HG02678 (cell line): ENCODE measurements around the gene GPR78.

ENCODE experiments used
- ATAC-seq: cut with Tn5 transposase; IDR thresholded peaks from one replicate; pipeline ENCODE4 v1.9.1; 2021; ENCODE audit warnings: mild to moderate bottlenecking, moderate library complexity; ENCODE audit not compliant: unreplicated experiment

GPR78 gene

DNA sequence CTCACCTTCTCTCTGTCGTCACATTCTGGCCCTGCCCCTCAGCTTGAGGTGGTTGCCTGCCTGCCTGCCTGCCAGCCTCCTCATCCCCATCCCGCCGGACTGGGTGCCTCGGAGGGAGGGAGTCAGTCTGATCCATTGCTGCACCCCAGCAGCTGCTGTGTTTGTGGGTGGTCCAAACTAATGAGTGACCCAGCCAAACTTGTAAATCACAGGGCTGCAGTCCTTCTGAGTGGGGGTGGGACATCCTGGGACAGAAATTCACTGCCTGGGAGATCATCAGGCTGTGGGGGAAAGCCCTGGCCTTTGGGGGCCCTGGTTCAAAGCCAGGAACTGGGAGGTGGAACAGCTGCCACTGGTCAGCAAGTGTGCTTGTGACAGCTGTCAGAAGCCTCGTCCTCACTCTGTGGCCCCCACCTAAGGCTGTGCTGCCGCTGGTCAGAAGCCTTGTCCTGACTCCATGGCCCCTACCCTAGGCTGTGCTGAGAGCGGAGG, 5.6 kb downstream of the GPR78 start:
- no peak for ATAC-seq

DNA sequence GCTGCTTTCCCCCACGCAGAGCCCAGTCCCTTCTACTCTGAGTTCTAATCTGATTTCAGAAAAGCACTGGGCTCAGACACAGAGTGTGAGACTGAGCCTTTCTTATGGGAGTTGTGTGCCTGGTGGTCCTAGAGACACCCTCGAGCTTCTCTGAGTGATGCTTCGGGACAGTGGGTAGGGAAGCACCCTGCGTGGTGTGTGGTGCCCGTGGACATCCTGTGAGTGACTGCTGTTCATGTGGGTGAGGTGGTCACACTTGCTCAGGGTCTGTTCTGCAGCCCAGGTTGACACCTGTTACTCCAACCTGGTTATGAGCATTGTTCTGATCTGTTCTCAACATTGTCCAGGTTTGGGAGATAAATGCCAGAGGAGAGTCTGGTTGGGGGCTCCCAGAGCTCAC, 6.1 kb downstream of the GPR78 start:
- ATAC-seq: no peak

DNA sequence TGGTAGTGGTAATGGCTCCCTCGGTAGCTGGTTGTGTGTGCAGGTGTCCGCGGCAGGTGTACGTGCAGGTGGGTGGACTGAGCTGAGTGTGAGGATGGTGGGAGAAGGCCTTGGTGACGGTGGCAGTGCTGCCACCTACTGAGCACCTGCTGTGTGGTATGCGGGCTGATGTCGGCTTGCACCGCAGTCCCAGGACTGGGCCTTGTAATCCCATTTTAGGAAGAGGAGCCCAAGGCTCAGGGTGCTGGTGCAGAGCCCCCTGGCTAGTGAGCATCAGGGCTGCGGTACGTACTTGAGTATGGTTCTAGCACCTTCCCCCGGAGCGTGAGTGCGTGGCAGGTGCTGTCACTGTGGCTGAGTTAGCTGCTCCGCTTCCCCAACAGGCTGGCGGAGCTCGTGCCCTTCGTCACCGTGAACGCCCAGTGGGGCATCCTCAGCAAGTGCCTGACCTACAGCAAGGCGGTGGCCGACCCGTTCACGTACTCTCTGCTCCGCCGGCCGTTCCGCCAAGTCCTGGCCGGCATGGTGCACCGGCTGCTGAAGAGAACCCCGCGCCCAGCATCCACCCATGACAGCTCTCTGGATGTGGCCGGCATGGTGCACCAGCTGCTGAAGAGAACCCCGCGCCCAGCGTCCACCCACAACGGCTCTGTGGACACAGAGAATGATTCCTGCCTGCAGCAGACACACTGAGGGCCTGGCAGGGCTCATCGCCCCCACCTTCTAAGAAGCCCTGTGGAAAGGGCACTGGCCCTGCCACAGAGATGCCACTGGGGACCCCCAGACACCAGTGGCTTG, 6.7 kb downstream of the GPR78 start:
- no peak for ATAC-seq

DNA sequence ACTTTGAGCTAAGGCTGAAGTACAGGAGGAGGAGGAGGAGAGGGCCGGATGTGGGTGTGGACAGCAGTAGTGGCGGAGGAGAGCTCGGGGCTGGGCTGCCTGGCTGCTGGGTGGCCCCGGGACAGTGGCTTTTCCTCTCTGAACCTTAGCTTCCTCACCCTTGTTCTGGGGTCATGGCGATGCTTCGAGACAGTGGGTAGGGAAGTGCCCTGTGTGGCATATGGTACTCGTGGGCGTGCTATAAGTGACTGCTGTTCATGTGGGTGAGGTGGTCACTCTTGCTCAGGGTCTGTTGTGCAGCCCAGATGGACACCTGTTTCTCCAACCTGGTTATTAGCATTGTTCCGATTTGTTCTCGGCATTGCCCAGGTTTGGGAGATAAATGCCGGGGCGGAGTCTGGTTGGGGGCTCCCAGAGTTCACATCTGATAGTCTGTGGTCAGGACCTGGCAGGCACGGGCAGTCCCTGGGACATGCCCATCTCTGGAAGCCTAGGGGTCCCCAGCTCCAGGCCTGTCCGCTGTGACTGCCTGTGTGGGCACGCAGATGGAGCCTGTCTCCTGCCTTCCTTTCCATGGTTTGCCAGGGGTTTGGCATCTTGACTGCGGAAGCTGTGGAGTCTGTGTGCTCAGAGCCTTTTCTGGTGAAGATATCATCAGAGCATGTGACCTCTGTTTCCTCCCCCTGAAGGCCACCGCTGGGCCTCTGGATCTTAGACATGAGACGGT, 7.4 kb downstream of the GPR78 start:
- no peak for ATAC-seq

DNA sequence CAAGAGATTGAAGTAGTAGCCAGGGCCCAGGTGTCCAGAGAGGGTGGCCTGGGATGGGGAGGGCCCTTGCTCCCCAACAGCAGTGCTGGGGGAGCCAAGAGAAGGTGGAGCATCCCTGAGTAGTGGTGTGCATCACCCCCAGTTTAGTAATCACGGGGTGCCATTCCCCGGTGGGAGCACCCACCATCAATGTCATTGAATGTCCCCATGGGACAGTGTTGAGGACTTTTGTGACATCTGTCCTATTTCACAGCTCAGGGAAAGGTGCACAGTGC, 7.9 kb downstream of the GPR78 start:
- no peak for ATAC-seq

DNA sequence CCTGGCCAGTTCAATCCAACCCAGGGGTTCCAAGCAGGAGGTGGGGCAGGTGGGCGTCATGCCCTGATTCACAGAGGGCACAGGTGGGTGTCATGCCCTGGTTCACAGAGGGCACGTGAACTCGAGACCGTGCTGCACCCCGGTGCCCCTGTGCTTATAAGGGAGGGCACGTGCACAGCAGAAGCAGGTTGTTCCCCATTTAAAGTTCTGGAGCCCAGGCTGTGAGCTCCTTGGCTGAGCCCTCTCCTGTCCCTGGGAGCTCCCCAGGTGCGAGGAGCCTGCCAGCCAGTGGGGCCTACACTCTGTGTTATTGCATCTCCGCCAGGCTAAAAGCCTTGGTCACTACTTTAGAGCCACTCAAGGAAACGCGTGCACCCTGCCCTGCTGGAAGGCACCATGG, 9.1 kb downstream of the GPR78 start:
- ATAC-seq: no peak

DNA sequence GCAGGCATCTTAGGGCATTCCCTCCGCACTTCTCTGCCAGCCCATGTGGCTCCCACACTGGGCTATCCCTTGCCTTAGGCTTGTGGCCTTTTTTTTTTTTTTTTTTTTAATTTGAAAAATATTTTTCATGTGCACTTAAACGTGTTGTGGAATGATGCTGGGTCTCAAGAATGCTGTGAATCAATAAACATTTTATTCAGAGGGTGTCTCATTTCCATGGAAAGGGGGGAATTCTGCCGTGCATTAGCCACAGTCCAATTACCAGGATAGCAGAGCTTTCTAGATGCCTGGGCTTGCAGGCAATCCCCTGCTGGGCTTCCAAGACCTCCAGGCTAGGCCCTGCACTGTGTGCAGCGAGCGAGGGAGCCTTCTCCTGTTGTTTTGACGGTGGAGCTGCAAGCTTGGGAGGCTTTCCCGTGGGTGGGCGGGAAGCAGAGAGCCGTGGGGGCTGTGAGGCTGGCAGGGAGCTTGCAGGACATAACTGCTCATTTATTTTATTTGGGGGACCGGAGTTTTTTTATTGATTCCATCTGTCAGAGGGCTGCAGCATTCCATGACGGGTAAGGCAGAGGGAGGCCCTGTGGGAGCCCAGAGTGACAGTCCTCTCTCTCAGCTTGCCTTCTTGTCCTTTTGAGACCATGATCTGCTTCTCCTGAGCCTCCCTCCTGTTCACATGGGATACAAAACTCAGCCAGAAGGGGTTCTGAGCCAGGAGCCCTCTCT, 9.8 kb downstream of the GPR78 start:
- no peak for ATAC-seq

DNA sequence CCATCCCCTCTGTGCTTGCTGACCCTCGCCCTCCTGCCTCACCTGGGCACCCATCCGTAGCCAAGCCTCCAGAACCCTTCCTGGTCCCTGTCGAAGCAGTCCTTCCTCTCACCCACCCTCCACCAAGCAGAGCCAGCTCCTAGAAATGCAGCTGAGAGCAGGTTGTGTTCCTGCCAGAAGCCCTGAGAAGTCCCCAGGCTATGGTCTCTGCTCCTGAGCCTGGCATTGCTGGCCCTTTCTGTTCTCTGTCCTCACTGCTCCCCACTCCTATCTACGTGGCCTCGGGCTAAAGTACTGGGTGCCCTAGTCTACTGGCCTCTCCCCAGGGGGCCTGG, 10.3 kb downstream of the GPR78 start:
- no peak for ATAC-seq

DNA sequence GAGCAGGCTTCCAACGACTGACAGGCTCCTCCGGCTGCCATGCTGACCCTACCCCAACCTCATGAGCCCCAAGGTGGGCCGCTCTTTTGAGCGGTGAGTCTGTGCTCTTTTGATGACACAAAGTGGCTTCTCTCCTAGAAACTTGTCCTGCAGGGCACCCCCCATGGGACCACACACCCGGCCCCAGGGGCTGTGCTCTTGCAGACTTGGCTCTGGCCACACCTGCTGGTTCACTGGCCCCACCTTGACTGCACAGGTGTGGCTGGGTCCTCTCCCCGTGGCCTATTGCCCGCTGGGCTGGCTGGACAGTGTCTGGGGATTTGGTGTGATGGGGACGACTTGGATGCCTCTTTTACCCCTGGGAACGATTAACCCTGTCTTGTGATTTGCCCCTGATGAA, 10.9 kb downstream of the GPR78 start:
- no peak for ATAC-seq

DNA sequence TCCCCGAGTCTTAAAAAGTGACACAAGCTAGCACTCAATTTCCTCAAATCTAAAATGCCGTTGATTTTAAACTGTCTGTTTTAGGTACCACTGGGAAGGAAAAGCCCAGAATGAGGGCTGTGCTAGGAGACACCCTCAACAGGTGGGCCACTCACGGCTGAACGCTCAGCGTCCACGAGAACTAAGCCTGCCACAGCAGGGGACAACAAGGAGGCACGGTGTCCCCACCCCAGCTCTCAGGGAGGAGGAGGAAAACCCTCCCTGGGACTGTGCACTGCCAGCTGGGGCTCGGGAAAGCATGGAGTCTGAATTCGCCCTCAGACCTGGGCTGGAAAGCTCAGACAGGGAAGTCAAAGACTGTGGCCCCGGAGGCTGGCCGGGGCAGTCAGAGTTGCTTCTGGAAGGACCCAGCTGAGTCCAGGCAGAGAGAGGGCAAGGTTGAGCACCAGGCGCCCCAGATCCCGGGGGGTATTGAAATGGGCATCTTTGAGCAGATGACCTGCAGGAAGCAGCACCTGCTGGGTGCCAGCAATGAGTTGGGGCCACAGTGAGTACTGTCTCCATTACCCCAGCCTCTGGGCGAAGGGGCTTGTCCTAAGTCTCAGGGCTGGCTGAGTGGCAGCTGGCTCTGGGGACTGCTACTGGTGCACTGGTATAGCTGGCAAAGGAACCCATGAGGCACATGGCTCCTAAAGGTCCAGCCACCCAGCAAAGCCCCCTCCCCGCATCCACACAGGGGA, 11.6 kb downstream of the GPR78 start:
- no peak for ATAC-seq

DNA sequence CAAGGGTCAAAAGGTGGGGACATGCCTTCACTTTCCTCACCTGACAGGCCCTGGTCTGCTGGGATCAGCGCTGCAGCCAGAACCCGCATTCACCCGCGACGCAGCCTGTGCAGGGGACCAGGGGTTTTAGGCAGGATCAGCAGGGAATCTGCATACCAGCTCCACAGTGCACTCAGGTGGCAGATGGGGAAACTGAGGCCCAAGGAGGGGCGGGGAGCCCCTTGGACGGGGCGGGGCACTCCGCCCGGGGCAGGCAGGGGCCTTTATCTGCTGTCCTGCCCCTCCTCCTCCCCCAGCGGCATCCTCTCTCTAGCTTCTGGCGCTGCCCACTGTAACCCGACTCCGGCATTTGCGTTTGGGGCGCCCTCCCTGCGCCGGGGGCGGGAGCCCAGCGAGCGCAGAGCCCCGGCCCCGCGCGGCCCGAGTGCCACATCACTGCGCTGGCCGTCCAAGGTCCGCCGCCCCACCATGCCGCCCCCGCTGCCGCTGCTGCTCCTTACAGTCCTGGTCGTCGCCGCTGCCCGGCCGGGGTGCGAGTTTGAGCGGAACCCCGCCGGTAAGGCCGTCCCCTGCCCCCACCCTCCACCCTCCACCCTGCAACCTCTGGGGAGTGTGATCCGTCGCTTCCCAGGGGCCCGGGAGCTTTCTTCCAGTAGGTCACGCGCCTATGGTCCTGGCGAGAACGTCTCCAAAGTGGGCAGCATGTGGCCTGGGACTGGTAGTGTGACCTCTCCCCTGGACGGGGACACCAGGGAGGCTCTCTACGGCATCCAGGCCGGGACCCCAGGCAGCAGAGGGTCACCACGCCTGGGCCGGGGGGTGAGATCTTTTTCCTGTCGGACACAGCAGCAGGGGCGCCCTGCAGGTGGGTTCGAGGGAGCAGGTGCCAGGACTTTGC, 12.4 kb downstream of the GPR78 start, which contains the start of gene CPZ:
TSS of gene CPZ (plus strand) at position 400 of the 898 bp plus-strand sequence. CDS start at position 469, 69 bp downstream.
- no peak for ATAC-seq

DNA sequence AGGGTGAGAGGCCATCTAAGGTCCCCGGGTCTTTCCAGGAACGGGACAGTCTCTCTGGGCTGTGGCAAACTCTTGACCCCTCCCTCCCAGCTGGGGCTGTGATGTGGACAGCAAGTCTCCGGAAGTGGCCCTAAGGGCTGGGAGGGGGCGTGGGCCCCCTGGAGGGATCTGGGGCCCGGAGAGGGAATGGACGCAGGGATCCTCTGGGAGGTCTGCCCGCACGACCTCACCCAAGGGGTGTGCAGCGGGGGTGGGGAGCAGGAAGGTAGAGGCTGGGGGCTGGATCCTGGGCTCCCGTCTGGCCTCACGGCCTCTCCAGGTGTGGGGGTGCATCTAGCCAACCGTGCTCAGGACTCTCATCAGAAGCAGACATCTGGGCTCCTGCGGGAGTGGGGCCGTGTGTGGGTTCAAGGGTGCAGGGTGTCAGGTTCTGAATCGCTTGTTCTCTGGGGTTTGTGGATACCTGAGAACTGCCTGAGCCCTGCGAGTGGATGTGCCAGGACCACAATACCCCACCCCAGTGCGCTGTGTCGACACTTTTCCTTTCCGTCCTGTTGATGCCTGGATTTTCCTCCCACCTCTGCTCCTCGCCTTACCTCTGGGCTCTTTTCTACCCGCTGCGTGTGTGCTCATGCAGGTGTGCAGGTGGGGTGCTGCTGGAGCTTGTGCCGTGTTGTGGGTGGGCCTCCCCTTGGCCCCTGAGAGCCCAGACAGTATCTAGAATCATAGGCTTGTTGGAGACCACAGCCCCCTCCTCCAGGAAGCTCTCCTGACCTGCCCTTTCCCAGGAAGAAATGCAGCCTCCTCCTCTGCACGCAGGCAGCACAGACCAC, 13.3 kb downstream of the GPR78 start:
- ATAC-seq: no peak

DNA sequence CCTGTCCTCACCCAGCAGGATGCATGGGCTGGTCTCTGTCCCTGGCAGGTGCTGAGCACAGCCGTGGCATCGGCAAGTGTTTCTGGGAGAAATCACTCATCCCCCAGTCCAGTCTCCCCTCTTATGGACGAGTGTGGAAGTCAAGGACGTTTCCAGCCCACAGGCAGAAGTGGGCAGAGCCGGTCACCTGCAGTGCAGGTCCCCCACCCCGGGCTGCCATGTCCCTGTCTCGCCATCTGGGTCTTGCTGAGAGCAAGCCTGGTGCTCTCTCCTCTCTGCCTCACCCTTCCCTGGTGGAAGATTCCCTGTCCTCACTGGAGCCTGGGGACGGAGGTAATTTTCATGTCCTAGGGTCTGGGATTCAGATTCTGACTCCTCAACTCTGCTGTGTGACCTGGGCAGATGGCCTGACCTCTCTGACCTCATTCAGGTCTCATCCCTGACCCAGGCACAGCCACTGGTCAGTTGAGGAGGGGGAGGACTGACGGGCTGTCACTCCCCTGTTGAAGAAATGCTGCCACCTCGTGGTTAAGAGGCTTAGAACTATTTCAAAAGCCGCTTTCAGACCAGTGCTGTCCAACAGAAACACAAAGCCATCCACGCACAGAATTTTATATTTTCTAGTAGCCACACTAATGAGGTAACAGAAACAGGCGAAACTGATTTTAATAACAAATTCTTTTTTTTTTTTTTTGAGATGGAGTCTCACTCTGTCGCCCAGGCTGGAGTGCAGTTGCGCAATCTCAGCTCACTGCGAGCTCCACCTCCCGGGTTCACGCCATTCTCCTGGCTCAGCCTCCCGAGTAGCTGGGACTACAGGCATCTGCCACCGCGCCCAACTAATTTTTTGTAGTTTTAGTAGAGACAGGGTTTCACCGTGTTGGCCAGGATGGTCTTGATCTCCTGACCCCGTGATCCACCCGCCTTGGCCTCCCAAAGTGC, 14.2 kb downstream of the GPR78 start:
- ATAC-seq: no peak

DNA sequence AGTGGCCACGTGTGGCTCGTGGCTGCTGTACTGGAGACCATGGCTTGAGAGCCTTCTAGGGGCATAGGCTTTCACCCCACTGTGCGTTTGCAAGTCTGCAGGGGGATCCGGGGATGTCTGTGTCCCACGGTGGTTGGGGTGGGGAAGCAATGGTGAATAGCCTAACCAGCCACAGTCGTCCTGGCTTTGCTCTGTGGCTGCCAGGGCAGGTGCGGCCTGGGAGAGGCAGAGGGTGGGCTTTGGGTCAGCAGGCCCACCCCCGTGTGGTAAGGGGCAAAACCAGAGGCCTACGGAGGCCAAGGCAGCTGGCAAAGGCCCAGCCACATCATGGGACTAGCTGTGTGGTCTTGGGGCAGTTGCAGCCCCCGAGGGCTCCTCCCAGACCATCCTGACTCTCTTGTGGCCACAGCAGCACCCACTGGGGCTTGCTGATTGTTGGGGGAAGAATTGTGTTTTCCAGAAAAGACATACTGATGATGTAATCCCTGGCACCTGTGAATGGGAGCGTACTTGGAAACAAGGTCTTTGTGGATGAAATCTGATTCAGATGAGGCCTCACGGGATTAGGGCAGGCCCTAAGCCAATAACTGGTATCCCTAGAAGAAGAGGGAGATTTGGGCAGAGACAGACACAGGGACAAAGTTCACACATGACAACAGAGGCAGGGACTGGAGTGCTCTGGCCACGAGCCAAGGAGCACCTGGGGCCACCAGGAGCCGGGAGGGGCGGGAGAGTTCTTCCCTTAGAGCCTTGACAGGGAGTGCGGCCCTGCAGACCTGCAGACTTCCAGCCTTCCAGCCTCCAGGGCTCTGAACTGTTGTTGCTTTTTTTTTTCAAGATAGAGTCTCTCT, 15.3 kb downstream of the GPR78 start:
- no peak for ATAC-seq

DNA sequence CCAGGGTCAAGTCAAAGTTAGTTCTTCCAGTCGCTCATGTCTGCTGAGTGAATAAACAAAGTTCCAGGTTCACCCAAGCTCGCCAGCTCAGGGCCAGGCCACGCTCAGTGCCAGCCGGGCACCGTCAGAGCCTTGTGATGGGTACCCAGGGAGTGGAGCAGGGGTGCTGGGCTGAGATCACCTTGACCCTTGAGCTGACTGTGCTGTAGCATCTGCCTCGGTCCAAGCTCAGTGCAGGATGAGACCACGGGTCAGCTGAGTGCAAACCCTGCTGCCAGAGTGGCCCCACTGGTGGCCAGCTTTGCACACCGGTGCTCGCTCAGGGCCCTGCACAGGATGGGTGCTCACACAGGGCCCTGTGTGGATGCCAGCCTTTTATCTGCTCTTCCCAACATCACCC, 16.7 kb downstream of the GPR78 start:
- ATAC-seq: no peak

DNA sequence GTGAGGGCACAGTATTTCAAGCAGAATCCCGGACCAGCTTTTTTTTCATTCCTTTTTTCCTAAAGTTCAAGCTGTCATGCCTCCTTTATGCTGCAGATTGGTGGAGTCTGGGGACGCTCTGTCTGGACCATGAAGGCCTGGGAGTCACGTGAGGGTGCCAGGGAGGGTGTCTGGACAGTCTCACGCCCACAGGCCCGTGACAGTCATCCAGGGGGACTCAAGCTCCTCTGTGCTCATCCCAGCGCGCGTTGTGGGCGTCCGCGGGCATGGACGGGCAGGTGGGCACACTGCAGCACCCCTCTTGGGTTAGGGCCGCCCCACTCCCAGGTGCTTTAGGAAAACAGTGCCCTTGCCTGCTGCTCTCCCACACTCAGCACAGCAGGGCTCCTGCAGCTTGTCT, 17.1 kb downstream of the GPR78 start:
- no peak for ATAC-seq

DNA sequence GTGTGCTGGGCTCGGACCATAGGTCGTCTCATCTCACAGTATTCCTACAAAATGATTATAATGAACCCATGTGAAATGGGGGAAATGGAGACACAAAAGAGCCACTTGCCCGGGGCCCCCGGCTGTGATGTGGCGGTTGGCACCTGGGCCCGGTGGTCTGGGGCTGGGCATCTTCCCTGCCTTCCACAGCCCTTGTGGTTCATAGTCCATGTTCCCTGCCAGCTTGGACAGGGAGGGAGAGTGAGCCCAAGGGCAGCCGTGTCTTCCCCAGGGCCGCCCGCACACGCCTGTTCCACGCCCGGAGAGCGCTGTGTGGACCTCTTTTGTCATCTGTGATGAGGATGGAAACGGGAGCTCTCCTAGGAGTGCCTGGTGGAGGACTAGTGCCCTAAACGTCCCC, 17.6 kb downstream of the GPR78 start:
- ATAC-seq: no peak
